K562 (cell line): ENCODE measurements around the gene SLAMF8. TPM values are rescaled to one million over a fixed set of nuclear protein-coding genes. Genes with fewer than 3 reads are reported as not detected.
A peak's percentile ranks its signal among the peaks of the same experiment; 100 is the strongest.

ENCODE experiments used
- ATAC-seq: fragments of 200-7000 bp; cut with Tn5 transposase; 3 replicates; pipeline ENCODE4 v1.9.1; 2020; ENCODE audit warnings: moderate library complexity
- BruUV-seq: library from RNA; stranded (reverse); fragments of 400-500 nt; replicated peaks from 2 replicates; lab custom pipeline; 2021; lab: Mats Ljungman, UMichigan
- CTCF ChIA-PET: fragments of 300-600 bp; formaldehyde crosslinking; extraction: SDS; loops from one replicate; lab custom pipeline; 2021; ENCODE audit warnings: low intra/inter-chr PET ratio; lab: Yijun Ruan, JAX
- POLR2A ChIA-PET: fragments of 300-600, 350-650 bp; sonication (Branson Sonifier 250); formaldehyde crosslinking; extraction: SDS; loops from one replicate; lab custom pipeline; 2021; ENCODE audit warnings: antibody characterized with exemption, inconsistent platforms; lab: Yijun Ruan, JAX
- DNase-seq, 4 experiments: peaks; one replicate each; pipeline versions ENCODE4 v3.0.0 to v3.0.0-alpha.2; 2011 to 2018; ENCODE audit warnings: low spot score in 3 of 4, mixed read lengths in 3 of 4; ENCODE audit errors: extremely low read depth in 1 of 4
- FAIRE-seq: peaks from 2 replicates; lab custom pipeline; 2011; peaks lifted over from hg19 to GRCh38; lab: Jason Lieb, UNC
- H2AFZ ChIP-seq: 2 replicates; pipeline ENCODE4 v1.6.0; 2011; ENCODE audit warnings: low read depth, low read length, control low read depth, inconsistent platforms
- H3K27ac ChIP-seq: fragments of 200-600 bp; 3 replicates; pipeline ENCODE4 v1.8.0; 2011; ENCODE audit warnings: low read depth, mild to moderate bottlenecking, control low read depth, inconsistent platforms, low read length, moderate library complexity, mixed read lengths; ENCODE audit errors: extremely low read depth
- H3K27me3 ChIP-seq, 2 experiments: fragments of 300-600 bp in 1 of 2; 2 replicates in 1 of 2; 3 replicates in 1 of 2; pipeline versions ENCODE4 v1.6.0 to v1.8.0; 2011; ENCODE audit warnings: inconsistent platforms in 2 of 2, low read length in 2 of 2, mild to moderate bottlenecking in 1 of 2, mixed read lengths in 1 of 2, moderate library complexity in 1 of 2; ENCODE audit not compliant: control insufficient read depth in 2 of 2, insufficient read depth in 2 of 2
- H3K36me3 ChIP-seq: fragments of 300-600 bp; 3 replicates; pipeline ENCODE4 v1.8.0; 2011; ENCODE audit warnings: mild to moderate bottlenecking, low read length, inconsistent platforms; ENCODE audit not compliant: control insufficient read depth, insufficient read depth
- H3K4me1 ChIP-seq, 2 experiments: fragments of 200-600 bp in 1 of 2; replicated peaks in 1 of 2; 2 replicates in 1 of 2; 3 replicates in 1 of 2; pipeline versions ENCODE4 v1.5.1 to v1.8.0; 2011; ENCODE audit warnings: inconsistent platforms in 2 of 2, low read length in 2 of 2, mild to moderate bottlenecking in 1 of 2, mixed read lengths in 1 of 2, moderate library complexity in 1 of 2; ENCODE audit not compliant: control insufficient read depth in 2 of 2, insufficient read depth in 2 of 2
- H3K4me2 ChIP-seq: 2 replicates; pipeline ENCODE4 v1.6.1; 2011; ENCODE audit warnings: low read length, control low read depth, inconsistent platforms, mixed read lengths; ENCODE audit not compliant: insufficient read depth
- H3K4me3 ChIP-seq: fragments of 200-600 bp; sonication (generic), shearing (Covaris generic); 2 replicates; pipeline ENCODE4 v1.5.1; 2016; ENCODE audit warnings: control low read depth, inconsistent platforms
- H3K79me2 ChIP-seq: fragments of 200-600 bp; 3 replicates; pipeline ENCODE4 v1.8.0; 2011; ENCODE audit warnings: low read length, inconsistent platforms; ENCODE audit not compliant: control insufficient read depth, insufficient read depth
- H3K9ac ChIP-seq, 2 experiments: 2 replicates each; pipeline versions ENCODE4 v1.6.0 to v1.6.1; 2011; ENCODE audit warnings: low read depth in 2 of 2, low read length in 2 of 2, control low read depth in 1 of 2, inconsistent platforms in 1 of 2, mild to moderate bottlenecking in 1 of 2, mixed read lengths in 1 of 2; ENCODE audit not compliant: insufficient read depth in 1 of 2
- H3K9me1 ChIP-seq: one replicate; pipeline ENCODE4 v1.6.0; 2011; ENCODE audit warnings: inconsistent platforms, mild to moderate bottlenecking, low read length, moderate library complexity; ENCODE audit not compliant: control insufficient read depth, insufficient read depth
- H3K9me3 ChIP-seq: replicated peaks from 2 replicates; pipeline ENCODE4 v1.5.1; 2011; ENCODE audit warnings: low read depth, low read length, inconsistent platforms; ENCODE audit not compliant: control insufficient read depth, insufficient read depth
- H4K20me1 ChIP-seq: replicated peaks from 2 replicates; pipeline ENCODE4 v1.6.1; 2011; ENCODE audit warnings: low read length, inconsistent platforms, mixed read lengths; ENCODE audit not compliant: control insufficient read depth, insufficient read depth
- JUND ChIP-seq, 2 experiments: IDR thresholded peaks; 2 replicates in 1 of 2; 3 replicates in 1 of 2; pipeline ENCODE4 v1.6.1; 2011; ENCODE audit warnings: borderline replicate concordance in 2 of 2, low read depth in 2 of 2, low read length in 2 of 2, improper control_type of control experiment in 1 of 2, missing biosample characterization in 1 of 2, missing genetic modification characterization in 1 of 2, missing genetic modification reagents in 1 of 2
- REST ChIP-seq, 2 experiments: fragments of 450-650 bp; formaldehyde crosslinking in 1 of 2; IDR thresholded peaks; 2 replicates each; pipeline versions ENCODE4 v1.4.0 to v1.6.1; 2014 to 2020; ENCODE audit warnings: mild to moderate bottlenecking in 2 of 2, borderline replicate concordance in 1 of 2, low read depth in 1 of 2
- SREBF2 ChIP-seq: sonication (generic); formaldehyde crosslinking; IDR thresholded peaks from 2 replicates; pipeline ENCODE4 v1.4.0; 2020; ENCODE audit warnings: mild to moderate bottlenecking, missing genetic modification reagents
- WGBS: fragments of 100-300 bp; shearing (Covaris generic); methylation state at CpG from one replicate; pipeline ENCODE4 v1.1.6; 2016; ENCODE audit warnings: low coverage, mixed read lengths; ENCODE audit not compliant: insufficient coverage; ENCODE audit errors: missing lambda C conversion rate; 5-methylcytosine and 5-hydroxymethylcytosine counted together
- in situ Hi-C: fragments of 300-500 bp; cut with MboI; formaldehyde crosslinking; loops from 4 replicates; pipeline ENCODE4 v1.15.0; 2018; ENCODE audit warnings: inconsistent platforms, mixed read lengths
- intact Hi-C: fragments of 100-400 bp; cut with micrococcal nuclease; formaldehyde crosslinking; loops from 2 replicates; pipeline ENCODE4 v1.14.2; 2022
- polyA plus RNA-seq, 8 experiments: library from polyadenylated mRNA; depleted of rRNA in 4 of 8; stranded (reverse) in 5 of 8; unstranded in 3 of 8; fragments of >200 nt; fragmentation: Nextera tagmentation in 2 of 8; fragmentation: Illumina TruSeq in 1 of 8; extraction: Ambion mirVana in 2 of 8; extraction: Trizol in 1 of 8; gene quantifications; 2 replicates each; pipeline versions ENCODE4 v1.2.1 to v1.2.3, GENCODE V29; 2011 to 2014; ENCODE audit warnings: inconsistent platforms in 1 of 8, missing spikeins in 1 of 8
- total RNA-seq, 7 experiments: library from RNA; depleted of rRNA in 6 of 7; stranded (reverse); fragments of >200 nt in 6 of 7; fragmentation: Illumina TruSeq in 2 of 7; extraction: Trizol in 2 of 7; gene quantifications; 2 replicates each; pipeline versions ENCODE4 v1.2.1 to v1.2.3, GENCODE V29; 2011 to 2021; ENCODE audit warnings: low replicate concordance in 1 of 7

SLAMF8 gene
- total and polyA plus RNA-seq, 9 of the 15 experiments (the other 6 are each of a cell fraction or from before 2014, with no cell fraction given) = not detected

GRCh38 chr1:159857889-159858288, 31.2 kb downstream of the SLAMF8 start:
- Histone ChIP-seq H3K4me1 (peaks cover 0 to 13% of the 10 kb centered on the region in 2 experiments; a peak in 2 of 5 replicates), H3K27ac (no peak overlapping the region), H3K27me3 (peaks cover 0 to 59% of the 10 kb centered on the region in 2 experiments; a peak in 4 of 5 replicates), H2AFZ (no peak overlapping the region), H3K4me2 (no peak overlapping the region), H3K9me3 (no peaks in the 10 kb centered on the region), H4K20me1 (no peaks in the 10 kb centered on the region), H3K36me3 (no peaks in the 10 kb centered on the region), H3K79me2 (no peaks in the 10 kb centered on the region), H3K9ac (no peak overlapping the region), H3K9me1 (no peaks in the 10 kb centered on the region), H3K4me3 (no peak overlapping the region)
- WGBS = 9% methylated on average over 6 of the region's 6 CpGs
- no peak for ATAC-seq
- ChIA-PET CTCF (no interaction called here), POLR2A (interaction anchor here (0.6 to 0.8 kb wide), 2 partner anchors 11 to 16 kb away, joined by 3 to 4 read pairs; no protein-coding TSS in a partner anchor)
- BruUV-seq = no TSS peak
- TF ChIP-seq JUND (IDR thresholded peaks at IDR 0.05; ENCODE audit: borderline replicate concordance, low read depth, low read length) (no peak), JUND (tag; IDR thresholded peaks at IDR 0.05; ENCODE audit: borderline replicate concordance, low read depth, low read length) (no peak), SREBF2 (CRISPR knock-in tag) (no peak), REST (IDR thresholded peaks at IDR 0.05; ENCODE audit: borderline replicate concordance) (peak; percentile 47), REST (CRISPR knock-in tag; IDR thresholded peaks at IDR 0.05; ENCODE audit: low read depth) (no peak)
- intact Hi-C loops = no loop called here
- FAIRE-seq = no peak
- in situ Hi-C loops = no loop called here
- DNase-seq = no peak
